Activated CD8-positive, alpha-beta memory T cell treated with anti-CD3 and anti-CD28 coated beads for 36 hours (primary cell): ENCODE measurements around the gene NUDCD3. TPM values are rescaled to one million over a fixed set of nuclear protein-coding genes. Genes with fewer than 3 reads are reported as not detected.
"Not testable (repeated sequence)": the region's sequence is repeated elsewhere in the genome, so short reads cannot be mapped to it uniquely, and the experiment has no call there.

Experiments
- CTCF ChIA-PET: fragments of 350-600 bp; sonication (Branson Sonifier 250); formaldehyde crosslinking; loops from one replicate; lab custom pipeline; 2021; ENCODE audit warnings: antibody characterized with exemption; lab: Charles Lee
- POLR2A ChIA-PET: fragments of 350-600 bp; sonication (Branson Sonifier 250); formaldehyde crosslinking; loops from one replicate; lab custom pipeline; 2021; ENCODE audit warnings: antibody characterized with exemption; lab: Charles Lee
- total RNA-seq, 2 experiments: library from RNA; stranded (reverse); gene quantifications; one replicate each; pipeline ENCODE4 v1.2.3, GENCODE V29; 2021

Gene NUDCD3
- total RNA-seq, 2 experiments from 2014 or later, result 94.9 to 106 TPM

- CTCF ChIA-PET, result interaction anchor here (1.5 kb wide), 1 partner anchor 14 kb away, joined by 5 read pairs; no protein-coding TSS in a partner anchor
- POLR2A ChIA-PET, result no interaction called here
Measured at GRCh38 chr7:44521347-44522095, 31.1 kb upstream of the NUDCD3 start.

GRCh38 chr7:44520574-44520973 is 30.1 kb upstream of the NUDCD3 start:
- CTCF ChIA-PET, result no interaction called here
- POLR2A ChIA-PET, result no interaction called here

DNA sequence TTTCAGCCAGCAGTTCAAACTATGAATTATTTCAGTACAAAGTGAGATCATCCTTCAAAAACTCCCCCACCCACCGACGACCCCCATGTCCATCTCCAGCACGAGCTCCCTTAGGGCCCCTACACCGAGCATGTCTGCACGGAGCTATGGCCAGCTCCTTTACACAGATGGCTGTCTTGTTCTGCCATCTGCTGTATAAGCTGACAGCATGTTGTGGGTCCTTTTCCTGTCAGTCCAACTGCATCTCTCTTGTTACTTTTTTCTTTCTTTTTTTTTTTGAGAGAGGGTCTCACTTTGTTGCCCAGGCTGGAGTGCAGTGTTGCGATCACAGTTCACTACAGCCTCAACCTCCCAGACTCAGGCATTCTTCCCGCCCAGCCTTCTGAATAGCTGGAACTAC is 29.1 kb upstream of the NUDCD3 start:
- CTCF ChIA-PET, result no interaction called here
- POLR2A ChIA-PET, result no interaction called here

DNA sequence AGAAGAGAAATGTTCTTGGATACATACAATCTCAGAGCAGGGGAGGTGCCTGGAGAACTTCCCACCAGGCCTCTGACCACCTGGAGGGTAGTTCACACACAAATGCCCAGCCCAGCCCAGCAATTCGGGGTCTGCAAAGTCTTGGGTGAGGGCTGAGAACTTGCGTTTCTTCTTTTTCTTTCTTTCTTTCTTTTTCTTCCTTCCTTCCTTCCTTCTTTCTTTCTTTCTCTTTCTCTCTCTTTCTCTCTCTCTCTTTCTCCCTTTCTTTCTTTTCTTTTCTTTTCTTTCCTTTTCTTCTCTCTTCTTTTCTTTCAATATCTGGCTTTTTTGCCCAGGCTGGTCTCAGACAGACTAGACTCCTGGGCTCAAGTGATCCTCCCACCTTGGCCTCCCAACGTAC is 28.3 kb upstream of the NUDCD3 start:
- ChIA-PET POLR2A (no interaction called here), CTCF (no interaction called here)

DNA sequence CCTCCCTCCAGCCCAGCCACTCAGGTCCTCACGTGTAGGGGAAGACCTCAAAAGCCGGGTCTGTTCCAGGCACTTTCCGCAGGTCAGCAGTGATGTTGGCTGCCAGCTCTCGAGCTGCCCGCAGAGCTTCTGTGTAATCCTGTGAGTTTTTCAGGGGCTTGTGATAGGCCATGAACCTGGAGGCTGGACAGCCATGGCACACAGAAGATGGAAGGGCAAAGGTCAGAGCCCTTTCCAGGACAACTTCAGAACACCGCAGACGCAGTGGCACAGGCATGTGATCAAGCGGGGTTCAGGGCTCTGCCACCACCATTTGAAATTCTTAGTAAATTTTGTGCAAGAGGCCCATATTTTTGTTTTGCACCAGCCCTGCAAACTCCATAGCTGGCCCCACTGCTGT is 26.7 kb upstream of the NUDCD3 start:
- POLR2A ChIA-PET, result no interaction called here
- CTCF ChIA-PET, result no interaction called here

DNA sequence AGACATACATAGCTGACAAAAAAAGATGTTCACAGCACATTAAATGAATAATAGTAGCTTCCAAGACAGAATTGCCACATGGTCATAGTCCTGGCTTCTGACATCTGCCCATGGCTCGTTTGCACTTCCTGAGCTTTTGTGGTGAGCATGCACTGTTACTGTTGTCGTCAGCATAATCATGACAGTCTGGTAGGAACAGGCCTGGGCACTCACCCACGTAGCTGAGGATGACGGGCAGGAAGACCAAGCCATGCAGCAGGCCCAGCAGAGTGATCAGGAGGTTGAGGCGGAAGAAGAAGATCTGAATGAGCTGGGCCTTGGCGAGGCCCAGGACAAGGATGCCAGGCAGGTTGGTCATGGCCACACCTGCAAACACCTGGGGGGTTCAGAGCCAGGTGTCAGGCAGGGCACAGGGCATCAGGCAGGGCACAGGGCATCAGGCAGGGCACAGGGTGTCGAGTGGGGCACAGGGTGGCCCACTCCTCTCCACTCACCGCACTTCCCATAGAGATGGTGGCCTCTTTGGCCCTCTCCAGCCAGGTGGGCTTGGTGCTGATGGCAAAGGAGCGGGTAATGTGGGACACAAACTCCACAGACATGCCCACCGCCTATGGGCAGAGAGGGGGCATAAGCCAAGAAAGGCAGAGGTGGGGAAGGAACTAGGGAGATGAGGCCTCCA is 25.3 kb upstream of the NUDCD3 start:
- CTCF ChIA-PET, result interaction anchor here (0.8 kb wide), 1 partner anchor 18 kb away, joined by 3 read pairs; no protein-coding TSS in a partner anchor
- POLR2A ChIA-PET, result no interaction called here

DNA sequence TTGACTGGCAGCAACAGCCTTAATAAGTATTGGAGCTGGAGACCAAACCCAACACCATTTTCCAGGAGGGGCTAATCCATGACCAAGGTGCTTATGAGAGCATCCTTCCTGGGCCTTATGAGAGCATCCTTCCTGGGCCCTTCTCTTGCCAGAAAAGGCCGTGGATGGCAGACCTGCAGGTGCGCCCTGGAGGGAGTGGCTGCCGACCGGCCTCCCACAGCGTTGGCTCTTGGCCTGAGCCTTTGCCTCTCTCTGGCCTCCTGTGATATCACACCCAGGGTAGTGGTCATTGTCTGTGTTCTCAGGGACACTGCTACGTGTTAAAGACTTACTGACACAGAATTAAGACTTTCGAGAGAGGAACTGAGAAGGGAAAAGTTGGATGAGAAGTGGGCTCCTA is 22.3 kb upstream of the NUDCD3 start:
- ChIA-PET CTCF (no interaction called here), POLR2A (no interaction called here)

- POLR2A ChIA-PET, result no interaction called here
- CTCF ChIA-PET, result no interaction called here
Measured at GRCh38 chr7:44511863-44512468, 21.5 kb upstream of the NUDCD3 start.

DNA sequence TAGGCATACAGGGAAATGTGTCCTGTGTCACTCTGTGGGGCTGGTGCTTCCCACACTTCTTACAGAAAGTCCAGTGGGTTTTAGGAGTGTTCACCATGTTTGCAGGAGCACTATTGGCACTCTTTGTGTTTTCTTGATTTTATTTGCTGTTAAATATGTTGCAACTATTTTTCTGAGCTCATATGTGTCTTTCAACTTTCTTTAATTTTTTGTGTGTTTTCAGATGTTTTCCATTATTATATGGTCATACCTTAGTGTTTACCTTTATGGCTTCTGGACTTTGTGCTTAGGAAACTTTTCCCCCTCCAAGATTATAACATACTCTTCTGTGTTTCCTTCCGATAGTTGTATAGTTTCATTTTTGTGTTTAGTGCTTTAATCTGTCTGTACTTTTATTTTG is 20.8 kb upstream of the NUDCD3 start:
- ChIA-PET POLR2A (no interaction called here), CTCF (no interaction called here)

DNA sequence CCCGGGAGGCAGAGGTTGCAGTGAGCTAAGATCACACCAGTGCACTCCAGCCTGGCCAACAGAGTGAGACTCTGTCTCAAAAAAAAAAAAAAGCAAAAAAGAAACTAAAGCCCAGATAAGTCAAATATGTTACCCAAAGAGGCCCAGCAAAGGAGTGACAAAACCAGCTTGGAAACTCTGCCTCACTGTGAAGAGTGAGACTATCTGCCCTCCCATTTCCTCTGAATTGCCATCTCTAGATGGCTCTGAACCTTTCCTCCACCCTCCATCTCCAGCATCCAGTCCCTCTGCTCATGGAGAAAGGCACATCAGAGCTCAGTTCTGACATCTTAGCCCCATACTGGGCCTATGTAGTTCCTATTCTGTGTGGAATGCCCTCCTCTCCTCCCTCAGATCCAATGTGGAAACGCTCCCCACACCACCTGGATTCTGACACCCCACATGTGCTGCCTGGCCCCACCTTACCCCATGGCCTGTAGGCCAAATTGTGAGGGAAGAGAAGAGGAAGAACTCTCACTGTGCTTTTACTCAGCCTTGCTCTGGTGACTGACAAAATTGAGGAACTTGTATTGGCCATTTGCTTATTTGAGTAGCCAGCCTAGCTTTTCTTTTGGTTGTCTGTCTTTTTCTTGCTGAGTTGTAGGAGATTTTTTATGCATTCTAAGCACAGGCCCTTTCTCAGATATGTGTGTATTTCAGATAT is 18.0 kb upstream of the NUDCD3 start:
- ChIA-PET POLR2A (no interaction called here), CTCF (no interaction called here)

- POLR2A ChIA-PET, result not testable (repeated sequence)
- CTCF ChIA-PET, result interaction anchor here (0.7 kb wide), 2 partner anchors 28 to 58 kb away, joined by 3 read pairs; no protein-coding TSS in a partner anchor
Measured at GRCh38 chr7:44506592-44507288, 16.3 kb upstream of the NUDCD3 start.

GRCh38 chr7:44505595-44505994 is 15.1 kb upstream of the NUDCD3 start:
- ChIA-PET CTCF (no interaction called here), POLR2A (no interaction called here)

GRCh38 chr7:44498230-44498954 is 7.9 kb upstream of the NUDCD3 start:
- ChIA-PET POLR2A (no interaction called here), CTCF (no interaction called here)

- ChIA-PET CTCF (no interaction called here), POLR2A (no interaction called here)
Measured at GRCh38 chr7:44497155-44498027, 6.9 kb upstream of the NUDCD3 start.

GRCh38 chr7:44496385-44496784 is 5.9 kb upstream of the NUDCD3 start:
- ChIA-PET CTCF (interaction anchor here (0.9 kb wide), 1 partner anchor 69 kb away, joined by 3 read pairs; no protein-coding TSS in a partner anchor), POLR2A (no interaction called here)

- ChIA-PET POLR2A (no interaction called here), CTCF (interaction anchor here (0.9 kb wide), 1 partner anchor 26 kb away, joined by 4 read pairs; no protein-coding TSS in a partner anchor)
Measured at GRCh38 chr7:44494960-44495359, 4.5 kb upstream of the NUDCD3 start.

DNA sequence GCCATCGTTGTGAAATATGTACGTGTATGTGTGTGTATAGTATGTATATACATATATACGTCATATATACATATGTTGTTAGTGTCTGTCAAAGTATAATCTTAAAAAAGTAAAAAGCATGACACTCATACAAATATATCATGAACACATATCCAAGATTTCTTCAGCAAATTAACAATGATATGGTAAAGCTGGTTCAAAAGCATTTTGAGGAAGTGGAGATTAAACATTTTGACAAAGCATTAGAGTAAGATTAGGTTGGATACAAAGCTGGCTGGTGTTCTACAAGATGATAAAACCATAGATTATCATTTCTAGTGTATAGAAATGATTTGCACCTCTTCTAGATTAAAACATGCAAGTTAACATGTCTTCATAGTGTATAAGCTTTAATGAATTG is 771 bp upstream of the NUDCD3 start:
- POLR2A ChIA-PET, result interaction anchor here (0.6 to 1.9 kb wide), 5 partner anchors 30 to 410 kb away, joined by 3 to 9 read pairs (median 4); partner anchors contain the start of gene DDX56
- CTCF ChIA-PET, result interaction anchor here (1.1 to 1.2 kb wide), 2 partner anchors 87 to 399 kb away, joined by 3 to 4 read pairs; no protein-coding TSS in a partner anchor
